Thyroid gland (tissue), 4 donors: ENCODE measurements around the gene NPB.

Experiments used
- POLR2A ChIP-seq, 2 donors: fragments of 450-650 bp; IDR thresholded peaks; one replicate each; pipeline ENCODE4 v1.6.1; 2017; ENCODE audit warnings: antibody characterized with exemption in 2 of 2, mild to moderate bottlenecking in 2 of 2, moderate library complexity in 1 of 2
- TF ChIP-seq, protein P1 (sequence below), 6 experiments: fragments of 200-600 bp in 3 of 6; fragments of 450-650 bp in 3 of 6; sonication (generic) in 3 of 6; IDR thresholded peaks; one replicate each; pipeline ENCODE4 v1.5.1; 2016 to 2019; ENCODE audit warnings: antibody characterized with exemption in 6 of 6, mild to moderate bottlenecking in 2 of 6, inconsistent platforms in 1 of 6, moderate library complexity in 1 of 6

DNA sequence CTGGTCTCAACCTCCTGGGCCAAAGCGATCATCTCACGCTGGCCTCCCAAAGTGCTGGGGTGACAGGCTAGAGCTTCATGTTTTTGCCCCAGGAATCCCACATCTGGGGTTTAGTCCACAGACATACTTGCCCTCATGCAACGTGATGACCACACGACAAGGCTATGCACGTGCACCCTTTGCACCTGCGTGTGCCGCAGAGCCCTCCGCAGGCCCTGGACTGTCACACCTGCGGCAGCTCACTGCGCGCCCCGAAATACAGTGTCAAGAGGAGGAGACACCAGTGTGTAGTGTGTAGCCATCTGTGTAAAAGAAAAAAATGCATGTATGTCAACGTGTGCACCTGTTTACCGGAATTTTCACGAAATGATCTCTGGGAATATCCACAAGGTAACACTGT is 48.5 kb downstream of the NPB start:
- no peak for TF ChIP-seq POLR2A (IDR thresholded peaks at IDR 0.05)
- TF ChIP-seq, protein P1, sequence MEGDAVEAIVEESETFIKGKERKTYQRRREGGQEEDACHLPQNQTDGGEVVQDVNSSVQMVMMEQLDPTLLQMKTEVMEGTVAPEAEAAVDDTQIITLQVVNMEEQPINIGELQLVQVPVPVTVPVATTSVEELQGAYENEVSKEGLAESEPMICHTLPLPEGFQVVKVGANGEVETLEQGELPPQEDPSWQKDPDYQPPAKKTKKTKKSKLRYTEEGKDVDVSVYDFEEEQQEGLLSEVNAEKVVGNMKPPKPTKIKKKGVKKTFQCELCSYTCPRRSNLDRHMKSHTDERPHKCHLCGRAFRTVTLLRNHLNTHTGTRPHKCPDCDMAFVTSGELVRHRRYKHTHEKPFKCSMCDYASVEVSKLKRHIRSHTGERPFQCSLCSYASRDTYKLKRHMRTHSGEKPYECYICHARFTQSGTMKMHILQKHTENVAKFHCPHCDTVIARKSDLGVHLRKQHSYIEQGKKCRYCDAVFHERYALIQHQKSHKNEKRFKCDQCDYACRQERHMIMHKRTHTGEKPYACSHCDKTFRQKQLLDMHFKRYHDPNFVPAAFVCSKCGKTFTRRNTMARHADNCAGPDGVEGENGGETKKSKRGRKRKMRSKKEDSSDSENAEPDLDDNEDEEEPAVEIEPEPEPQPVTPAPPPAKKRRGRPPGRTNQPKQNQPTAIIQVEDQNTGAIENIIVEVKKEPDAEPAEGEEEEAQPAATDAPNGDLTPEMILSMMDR (IDR thresholded peaks at IDR 0.05), result no peak
